RWPE2 (cell line): ENCODE data around the gene KRTAP5-5.

Source experiments
- ATAC-seq: fragments of 200-7000 bp; cut with Tn5 transposase; 3 replicates; pipeline ENCODE4 v1.9.1; 2021; ENCODE audit warnings: low read depth
- DNase-seq: peaks from one replicate; pipeline ENCODE4 v3.0.0-alpha.2; 2020; ENCODE audit warnings: low spot score
- H3K27ac ChIP-seq: fragments of 450-650 bp; 2 replicates; pipeline ENCODE4 v1.5.1; 2017; ENCODE audit warnings: mild to moderate bottlenecking; ENCODE audit not compliant: poor library complexity, severe bottlenecking
- H3K27me3 ChIP-seq: fragments of 250-450 bp; sonication (Bioruptor Pico); 2 replicates; pipeline ENCODE4 v1.5.1; 2021; ENCODE audit warnings: mild to moderate bottlenecking, moderate library complexity; ENCODE audit not compliant: insufficient read depth, poor library complexity, severe bottlenecking
- H3K36me3 ChIP-seq: fragments of 250-450 bp; sonication (Bioruptor Pico); 2 replicates; pipeline ENCODE4 v1.5.1; 2020; ENCODE audit warnings: low read depth, mild to moderate bottlenecking, moderate library complexity
- H3K4me1 ChIP-seq: fragments of 250-450 bp; sonication (Bioruptor Pico); 2 replicates; pipeline ENCODE4 v1.5.1; 2021; ENCODE audit warnings: mild to moderate bottlenecking, moderate library complexity; ENCODE audit not compliant: insufficient read depth, poor library complexity, severe bottlenecking
- H3K4me3 ChIP-seq: fragments of 250-450 bp; sonication (Bioruptor Pico); 2 replicates; pipeline ENCODE4 v1.5.1; 2021; ENCODE audit warnings: mild to moderate bottlenecking, moderate library complexity; ENCODE audit not compliant: severe bottlenecking
- H3K9me3 ChIP-seq: fragments of 250-450 bp; sonication (Bioruptor Pico); 2 replicates; pipeline ENCODE4 v1.5.1; 2021; ENCODE audit warnings: mild to moderate bottlenecking, moderate library complexity; ENCODE audit not compliant: severe bottlenecking
- CTCF ChIP-seq: fragments of 450-650 bp; IDR thresholded peaks from one replicate; pipeline ENCODE4 v1.5.1; 2017; ENCODE audit warnings: mild to moderate bottlenecking, moderate library complexity; ENCODE audit not compliant: poor library complexity, severe bottlenecking

Gene KRTAP5-5

GRCh38 chr11:1652026-1652425, 22.5 kb downstream of the KRTAP5-5 start:
- ATAC-seq (no peak), DNase-seq (no peak)
- H3K27ac ChIP-seq, result no peak overlapping the region
- H3K27me3 ChIP-seq, result no peaks in the 10 kb centered on the region
- TF ChIP-seq CTCF, result no peak
- no peaks in the 10 kb centered on the region for H3K36me3 ChIP-seq
- no peak overlapping the region for H3K4me3 ChIP-seq
- no peaks in the 10 kb centered on the region for H3K9me3 ChIP-seq
- H3K4me1 ChIP-seq, result peaks cover 6% of the 10 kb centered on the region

GRCh38 chr11:1652442-1652770, 22.8 kb downstream of the KRTAP5-5 start:
- H3K9me3 ChIP-seq, result no peaks in the 10 kb centered on the region
- DNase-seq, result no peak
- H3K27ac ChIP-seq, result no peak overlapping the region
- H3K4me1 ChIP-seq, result peaks cover 6% of the 10 kb centered on the region
- no peak for TF ChIP-seq CTCF
- ATAC-seq, result no peak
- H3K4me3 ChIP-seq, result no peak overlapping the region
- H3K27me3 ChIP-seq, result no peaks in the 10 kb centered on the region
- no peaks in the 10 kb centered on the region for H3K36me3 ChIP-seq

- H3K4me3 ChIP-seq, result no peak overlapping the region
- peaks cover 6% of the 10 kb centered on the region for H3K4me1 ChIP-seq
- ATAC-seq (peak; percentile 81), DNase-seq (no peak)
- H3K9me3 ChIP-seq, result no peaks in the 10 kb centered on the region
- no peaks in the 10 kb centered on the region for H3K36me3 ChIP-seq
- peak; percentile 90 for TF ChIP-seq CTCF
- no peak overlapping the region for H3K27ac ChIP-seq
- no peaks in the 10 kb centered on the region for H3K27me3 ChIP-seq
Measured at GRCh38 chr11:1652771-1653540, 23.4 kb downstream of the KRTAP5-5 start.

GRCh38 chr11:1653541-1654387, 24.2 kb downstream of the KRTAP5-5 start:
- H3K4me1 ChIP-seq, result peaks cover 6% of the 10 kb centered on the region
- no peaks in the 10 kb centered on the region for H3K9me3 ChIP-seq
- H3K4me3 ChIP-seq, result no peak overlapping the region
- no peaks in the 10 kb centered on the region for H3K27me3 ChIP-seq
- DNase-seq (no peak), ATAC-seq (no peak)
- no peak overlapping the region for H3K27ac ChIP-seq
- no peak for TF ChIP-seq CTCF
- H3K36me3 ChIP-seq, result no peaks in the 10 kb centered on the region
